Measurements from ENCODE around the gene KIZ. TPM values are rescaled to one million over a fixed set of nuclear protein-coding genes. Genes with fewer than 3 reads are reported as not detected.
"Not testable (repeated sequence)": the region's sequence is repeated elsewhere in the genome, so short reads cannot be mapped to it uniquely, and the experiment has no call there.

KIZ gene
- total RNA-seq, 1 donor from 2014 or later = 11.4 TPM

- DNase-seq (ENCODE audit: low read depth) = no peak
- no peak for TF ChIP-seq CTCF (IDR thresholded peaks at IDR 0.05; ENCODE audit: insufficient read depth, low read length, poor library complexity, severe bottlenecking)
- Histone ChIP-seq H3K27me3 (ENCODE audit: control insufficient read depth, insufficient read depth, low read length) (no peaks in the 10 kb centered on the region), H3K36me3 (ENCODE audit: control insufficient read depth, insufficient read depth, low read length) (no peaks in the 10 kb centered on the region), H3K4me3 (ENCODE audit: low read depth, low read length) (no peak overlapping the region)
These were observed 117.9 kb downstream of the KIZ start for GRCh38 chr20:21243811-21244210.

DNA sequence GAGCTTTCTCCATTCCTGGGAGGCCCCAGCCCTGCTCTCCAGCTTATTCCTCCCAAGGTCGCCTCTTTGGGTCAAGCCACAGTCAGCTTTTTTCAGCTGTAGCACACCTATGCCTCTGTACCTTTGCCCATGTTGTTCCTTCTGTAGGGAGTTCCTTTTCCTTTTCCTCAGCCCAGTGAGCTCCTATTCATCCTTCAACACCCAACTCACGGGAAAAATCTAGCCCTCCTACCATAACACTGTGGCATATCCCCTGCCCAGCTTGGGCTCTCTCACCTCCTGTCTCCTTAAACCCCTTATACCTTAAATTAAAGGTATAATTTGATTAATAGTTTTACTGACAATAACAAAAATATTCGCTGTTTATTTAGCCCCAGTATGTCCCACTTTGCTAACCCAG lies 118.9 kb downstream of the KIZ start:
- no peak for DNase-seq (ENCODE audit: low read depth)
- H3K36me3 ChIP-seq (ENCODE audit: control insufficient read depth, insufficient read depth, low read length) = no peaks in the 10 kb centered on the region
- no peaks in the 10 kb centered on the region for H3K27me3 ChIP-seq (ENCODE audit: control insufficient read depth, insufficient read depth, low read length)
- no peak overlapping the region for H3K4me3 ChIP-seq (ENCODE audit: low read depth, low read length)
- TF ChIP-seq CTCF (IDR thresholded peaks at IDR 0.05; ENCODE audit: insufficient read depth, low read length, poor library complexity, severe bottlenecking) = no peak

DNA sequence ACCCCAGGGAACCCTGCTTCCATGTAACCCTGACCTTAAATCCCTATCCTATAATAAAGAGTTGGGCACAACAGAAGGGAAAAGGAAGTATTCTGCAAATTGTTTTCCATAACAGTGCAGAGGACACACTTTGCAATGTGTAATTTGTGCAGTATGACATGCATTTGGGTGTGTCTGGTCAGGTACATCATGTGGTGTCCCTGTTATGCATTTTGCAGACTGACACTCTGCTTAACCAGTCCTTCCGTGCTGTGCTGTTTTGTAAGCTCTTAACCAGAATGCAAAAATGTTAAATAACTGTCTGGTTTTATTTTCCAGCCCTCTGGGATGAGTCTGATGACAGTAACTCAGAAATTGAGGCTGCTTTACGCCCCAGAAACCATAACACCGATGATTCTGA lies 120.3 kb downstream of the KIZ start:
- no peak overlapping the region for H3K4me3 ChIP-seq (ENCODE audit: low read depth, low read length)
- H3K27me3 ChIP-seq (ENCODE audit: control insufficient read depth, insufficient read depth, low read length) = no peaks in the 10 kb centered on the region
- TF ChIP-seq CTCF (IDR thresholded peaks at IDR 0.05; ENCODE audit: insufficient read depth, low read length, poor library complexity, severe bottlenecking) = no peak
- no peak for DNase-seq (ENCODE audit: low read depth)
- no peaks in the 10 kb centered on the region for H3K36me3 ChIP-seq (ENCODE audit: control insufficient read depth, insufficient read depth, low read length)

DNA sequence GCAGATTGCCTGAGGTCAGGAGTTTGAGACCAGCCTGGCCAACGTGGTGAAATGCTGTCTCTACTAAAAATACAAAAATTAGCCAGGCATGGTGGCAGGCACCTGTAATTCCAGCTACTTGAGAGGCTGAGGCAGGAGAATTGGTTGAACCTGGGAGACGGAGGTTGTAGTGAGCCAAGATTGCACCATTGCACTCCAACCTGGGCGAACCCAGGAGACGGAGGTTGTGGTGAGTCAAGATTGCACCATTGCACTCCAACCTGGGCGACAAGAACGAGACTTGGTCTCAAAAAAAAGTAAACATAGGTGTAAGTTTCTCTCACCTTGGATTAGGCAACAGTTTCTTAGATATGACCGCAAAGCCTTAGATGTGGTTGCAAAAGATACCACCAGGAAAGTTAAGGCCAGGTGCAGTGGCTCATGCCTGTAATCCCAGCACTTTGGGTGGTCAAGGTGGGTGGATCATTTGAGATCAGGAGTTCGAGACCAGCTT lies 121.8 kb downstream of the KIZ start:
- H3K36me3 ChIP-seq (ENCODE audit: control insufficient read depth, insufficient read depth, low read length); DNase-seq (ENCODE audit: low read depth): not testable (repeated sequence)

DNA sequence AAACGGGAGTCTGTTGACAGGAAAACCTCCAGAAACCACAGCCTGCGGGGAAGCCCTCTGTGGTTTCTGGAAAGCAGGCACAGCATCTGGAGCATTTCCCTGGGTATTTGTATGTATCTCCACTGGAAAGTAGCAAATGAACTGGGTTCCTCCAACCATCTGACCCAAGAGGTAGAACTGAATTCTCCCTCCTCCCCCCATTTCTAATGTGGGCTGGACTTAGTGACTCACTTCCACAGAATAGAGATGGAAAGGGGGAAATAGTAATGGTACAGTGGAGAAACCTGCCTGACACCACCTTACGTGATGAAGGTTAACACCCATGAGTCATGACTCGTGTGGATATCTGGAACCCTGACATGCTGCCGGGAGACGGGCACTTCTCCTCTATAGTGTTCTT lies 125.4 kb downstream of the KIZ start:
- DNase-seq (ENCODE audit: low read depth) = no peak
- H3K4me3 ChIP-seq (ENCODE audit: low read depth, low read length) = no peak overlapping the region

More for the DNA sequence above, 121.8 kb downstream of the KIZ start:
- H3K4me3 ChIP-seq (ENCODE audit: low read depth, low read length); H3K27me3 ChIP-seq (ENCODE audit: control insufficient read depth, insufficient read depth, low read length): not testable (repeated sequence)

GRCh38 chr20:21257192-21257591 lies 131.3 kb downstream of the KIZ start:
- no peak for DNase-seq (ENCODE audit: low read depth)
- H3K4me3 ChIP-seq (ENCODE audit: low read depth, low read length) = no peak overlapping the region
- H3K36me3 ChIP-seq (ENCODE audit: control insufficient read depth, insufficient read depth, low read length) = no peaks in the 10 kb centered on the region
- H3K27me3 ChIP-seq (ENCODE audit: control insufficient read depth, insufficient read depth, low read length) = no peaks in the 10 kb centered on the region
- no peak for TF ChIP-seq CTCF (IDR thresholded peaks at IDR 0.05; ENCODE audit: insufficient read depth, low read length, poor library complexity, severe bottlenecking)

More for the DNA sequence above, 125.4 kb downstream of the KIZ start:
- Histone ChIP-seq H3K36me3 (ENCODE audit: control insufficient read depth, insufficient read depth, low read length) (no peaks in the 10 kb centered on the region), H3K27me3 (ENCODE audit: control insufficient read depth, insufficient read depth, low read length) (no peaks in the 10 kb centered on the region)
- no peak for TF ChIP-seq CTCF (IDR thresholded peaks at IDR 0.05; ENCODE audit: insufficient read depth, low read length, poor library complexity, severe bottlenecking)

All from kidney epithelial cell (primary cell).